Spleen (tissue), 11 donors: ENCODE measurements around the gene FGGY. TPM values are rescaled to one million over a fixed set of nuclear protein-coding genes. Genes with fewer than 3 reads are reported as not detected.

ENCODE experiments used
- DNase-seq: peaks from one replicate; pipeline ENCODE4 v3.0.0-alpha.2; 2020
- H3K27ac ChIP-seq, 8 donors: fragments of 200-600 bp; sonication (generic) in 7 of 8; 1 replicate in 4 of 8; 2 replicates in 4 of 8; pipeline versions ENCODE4 v1.5.0 to v1.8.0; 2016 to 2021; ENCODE audit warnings: inconsistent platforms in 4 of 8, mild to moderate bottlenecking in 4 of 8, moderate library complexity in 1 of 8
- H3K27me3 ChIP-seq, 7 donors: fragments of 200-600 bp; sonication (generic) in 6 of 7; replicated peaks in 1 of 7; 1 replicate in 4 of 7; 2 replicates in 3 of 7; pipeline versions ENCODE4 v1.5.0 to v1.8.0; 2016 to 2021; ENCODE audit warnings: inconsistent platforms in 3 of 7, mild to moderate bottlenecking in 1 of 7
- H3K36me3 ChIP-seq, 6 donors: fragments of 200-600 bp; sonication (generic) in 5 of 6; 1 replicate in 4 of 6; 2 replicates in 2 of 6; pipeline versions ENCODE4 v1.5.0 to v1.8.0; 2016 to 2021; ENCODE audit warnings: inconsistent platforms in 2 of 6
- H3K4me1 ChIP-seq, 6 donors: fragments of 200-600 bp; sonication (generic) in 5 of 6; 1 replicate in 3 of 6; 2 replicates in 3 of 6; pipeline versions ENCODE4 v1.5.0 to v1.8.0; 2016 to 2021; ENCODE audit warnings: inconsistent platforms in 3 of 6
- H3K4me3 ChIP-seq, 8 donors: fragments of 200-600 bp; sonication (generic) in 7 of 8; 1 replicate in 4 of 8; 2 replicates in 4 of 8; pipeline versions ENCODE4 v1.5.0 to v1.8.0; 2016 to 2021; ENCODE audit warnings: inconsistent platforms in 4 of 8, mild to moderate bottlenecking in 4 of 8, moderate library complexity in 2 of 8
- H3K9me3 ChIP-seq, 8 donors: fragments of 200-600 bp; sonication (generic) in 7 of 8; 1 replicate in 4 of 8; 2 replicates in 4 of 8; pipeline versions ENCODE4 v1.5.0 to v1.8.0; 2016 to 2021; ENCODE audit warnings: inconsistent platforms in 4 of 8
- CTCF ChIP-seq, 11 experiments: fragments of 200-600 bp in 7 of 11; fragments of 450-650 bp in 4 of 11; sonication (generic) in 4 of 11; IDR thresholded peaks in 8 of 11; conservative IDR thresholded peaks in 3 of 11; 1 replicate in 7 of 11; 2 replicates in 4 of 11; pipeline versions ENCODE4 v1.4.0 to v1.8.0; 2016 to 2021; ENCODE audit warnings: antibody characterized with exemption in 11 of 11, inconsistent platforms in 4 of 11, mild to moderate bottlenecking in 1 of 11
- POLR2A ChIP-seq, 3 donors: fragments of 450-650 bp; IDR thresholded peaks; one replicate each; pipeline ENCODE4 v1.5.1; 2017; ENCODE audit warnings: antibody characterized with exemption in 3 of 3, mild to moderate bottlenecking in 1 of 3
- POLR2AphosphoS5 ChIP-seq, 3 donors: sonication (generic); formaldehyde crosslinking; IDR thresholded peaks; one replicate each; pipeline ENCODE4 v1.5.1; 2017; ENCODE audit warnings: antibody characterized with exemption in 3 of 3
- WGBS, 5 donors: extraction: QIAGEN DNeasy Blood & Tissue Kit in 3 of 5; methylation state at CpG; one replicate each; pipeline versions ENCODE4 v1.1.5 to v1.1.7; 2013 to 2018; 5-methylcytosine and 5-hydroxymethylcytosine counted together
- intact Hi-C: fragments of 100-400 bp; cut with DNase I; formaldehyde crosslinking; loops from one replicate; pipeline ENCODE4 v1.15.0; 2023; ENCODE audit warnings: low total_unique reads
- polyA plus RNA-seq, 3 donors: library from polyadenylated mRNA; stranded (reverse); fragments of 200-250 nt; gene quantifications; one replicate each; pipeline ENCODE4 v1.2.1, GENCODE V29; 2013
- total RNA-seq, 7 donors: library from RNA; depleted of rRNA in 3 of 7; stranded (reverse); fragments of >200 nt in 3 of 7; fragmentation: NEBNext Ultra II Directional in 4 of 7; extraction: Animal tissue kit (Norgen Biotek cat#: 25700) in 4 of 7; gene quantifications; one replicate each; pipeline versions ENCODE4 v1.1.0 to v1.2.1, GENCODE V29; 2016 to 2021
- donor health status: healthy with polysubstance abuse.
- donor health status: DM: no; HTN: no; CAD: no; lungs with moderate emphysema.
- donor health status: DM: no; HTN: no; CAD: no.
- donor health status: Bipolar disorder and iron deficiency.
- donor health status: healthy.
- donor health status: DM: no; HTN: no; CAD: no.
- donor health status: DM: yes; HTN: yes; CAD: no.

The FGGY gene
- total and polyA plus RNA-seq, 10 donors: 1.7 to 27.8 (median 13.2) TPM

- no peak for DNase-seq
- WGBS, 5 donors: 81 to 100% (median 90%) methylated on average over 2 of the region's 2 CpGs
- Histone ChIP-seq H3K27ac (no peak overlapping the region), H3K36me3 (no peaks in the 10 kb centered on the region), H3K4me1 (peaks cover 0 to 8% (median 0%) of the 10 kb centered on the region in 6 donors), H3K9me3 (no peaks in the 10 kb centered on the region), H3K4me3 (no peak overlapping the region), H3K27me3 (no peaks in the 10 kb centered on the region)
- intact Hi-C loops: no loop called here
- TF ChIP-seq CTCF (IDR thresholded peaks at IDR 0.05 in 8 of 11, conservative IDR thresholded peaks at IDR 0.05 in 3 of 11) (no peak), POLR2A (IDR thresholded peaks at IDR 0.05) (no peak), POLR2AphosphoS5 (IDR thresholded peaks at IDR 0.05) (no peak)
Measured at GRCh38 chr1:59685666-59686065, 388.8 kb downstream of the FGGY start.

DNA sequence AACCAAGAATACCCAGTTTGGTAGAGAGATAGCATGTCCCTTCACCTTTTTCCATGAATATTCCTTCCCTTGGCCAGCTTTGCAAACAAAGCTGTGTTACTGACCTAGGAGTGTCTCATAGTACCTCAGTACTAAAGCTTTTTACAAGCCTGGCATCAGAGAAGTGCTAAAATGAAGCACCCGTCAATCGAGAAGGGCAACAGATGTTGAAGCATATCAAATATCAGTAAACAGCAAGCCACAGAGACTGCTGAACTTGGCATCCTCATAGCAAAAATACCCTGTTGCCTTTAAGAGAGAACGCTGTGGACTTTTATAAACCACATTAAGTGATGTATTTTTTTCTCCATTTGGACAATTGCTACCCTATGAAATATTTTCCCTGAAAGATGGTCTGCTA lies 389.3 kb downstream of the FGGY start:
- H3K4me1 ChIP-seq: peaks cover 0 to 8% (median 0%) of the 10 kb centered on the region in 6 donors
- DNase-seq: no peak
- no peak overlapping the region for H3K4me3 ChIP-seq
- no peaks in the 10 kb centered on the region for H3K27me3 ChIP-seq
- intact Hi-C loops: no loop called here
- no peaks in the 10 kb centered on the region for H3K9me3 ChIP-seq
- 81 to 90% (median 85%) methylated on average over 3 of the region's 3 CpGs for WGBS, 5 donors
- TF ChIP-seq POLR2AphosphoS5 (IDR thresholded peaks at IDR 0.05) (no peak), CTCF (IDR thresholded peaks at IDR 0.05 in 8 of 11, conservative IDR thresholded peaks at IDR 0.05 in 3 of 11) (no peak), POLR2A (IDR thresholded peaks at IDR 0.05) (no peak)
- H3K36me3 ChIP-seq: no peaks in the 10 kb centered on the region
- H3K27ac ChIP-seq: no peak overlapping the region

DNA sequence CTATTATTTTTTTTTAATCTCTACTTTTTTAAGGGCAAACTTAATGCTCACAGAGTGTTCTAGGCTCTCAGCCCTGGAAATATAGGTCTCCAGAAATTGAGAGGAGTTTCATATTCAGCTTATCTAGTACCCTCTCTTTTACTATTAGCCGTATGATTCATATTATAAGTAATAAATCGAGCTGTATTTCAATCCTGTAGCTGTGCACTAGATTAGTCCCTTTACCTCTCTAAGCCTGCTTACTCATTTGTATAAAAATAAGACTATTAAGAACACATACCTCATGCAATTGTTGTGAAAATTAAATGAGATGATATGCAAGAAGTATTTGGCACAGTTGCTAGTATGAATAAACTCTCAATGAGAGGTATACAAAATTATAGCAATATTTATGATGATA lies 389.7 kb downstream of the FGGY start:
- no peaks in the 10 kb centered on the region for H3K36me3 ChIP-seq
- H3K9me3 ChIP-seq: no peaks in the 10 kb centered on the region
- H3K4me1 ChIP-seq: peaks cover 0 to 8% (median 0%) of the 10 kb centered on the region in 6 donors
- no peaks in the 10 kb centered on the region for H3K27me3 ChIP-seq
- WGBS, 5 donors: 75 to 90% (median 82%) methylated on average over 2 of the region's 2 CpGs
- H3K4me3 ChIP-seq: no peak overlapping the region
- no peak for DNase-seq
- intact Hi-C loops: no loop called here
- H3K27ac ChIP-seq: no peak overlapping the region
- TF ChIP-seq POLR2AphosphoS5 (IDR thresholded peaks at IDR 0.05) (no peak), CTCF (IDR thresholded peaks at IDR 0.05 in 8 of 11, conservative IDR thresholded peaks at IDR 0.05 in 3 of 11) (no peak), POLR2A (IDR thresholded peaks at IDR 0.05) (no peak)

DNA sequence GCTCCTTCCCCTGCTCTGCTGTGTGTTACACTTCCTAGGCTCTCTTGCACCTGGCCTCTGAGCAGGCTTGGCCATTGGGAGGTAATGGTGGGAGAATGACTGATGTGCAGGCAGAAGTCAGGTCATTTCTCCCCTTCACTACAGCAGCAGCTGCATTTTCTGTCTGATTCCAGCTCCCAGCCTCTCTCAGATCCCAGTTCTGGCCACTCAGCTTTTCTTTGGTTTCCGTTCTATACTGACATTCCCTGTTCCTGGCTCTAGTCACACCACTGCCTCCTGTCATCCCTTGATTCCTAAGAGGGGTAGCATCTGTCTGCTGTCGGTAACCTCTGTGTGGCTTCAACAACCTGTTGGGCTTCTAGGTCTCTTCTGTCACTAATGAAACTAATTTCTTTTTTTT lies 390.2 kb downstream of the FGGY start:
- intact Hi-C loops: no loop called here
- DNase-seq: no peak
- H3K27ac ChIP-seq: no peak overlapping the region
- H3K4me3 ChIP-seq: no peak overlapping the region
- 88 to 98% (median 92%) methylated on average over 2 of the region's 2 CpGs for WGBS, 5 donors
- H3K4me1 ChIP-seq: peaks cover 0 to 9% (median 0%) of the 10 kb centered on the region in 6 donors
- no peak for TF ChIP-seq POLR2AphosphoS5 (IDR thresholded peaks at IDR 0.05)
- no peak for TF ChIP-seq CTCF (IDR thresholded peaks at IDR 0.05 in 8 of 11, conservative IDR thresholded peaks at IDR 0.05 in 3 of 11)
- TF ChIP-seq POLR2A (IDR thresholded peaks at IDR 0.05): no peak
- H3K36me3 ChIP-seq: no peaks in the 10 kb centered on the region
- H3K9me3 ChIP-seq: no peaks in the 10 kb centered on the region
- H3K27me3 ChIP-seq: no peaks in the 10 kb centered on the region
